RKO (cell line): ENCODE data around the gene PIEZO2.

Experiments
- DNase-seq: peaks from one replicate; pipeline ENCODE4 v3.0.0-alpha.2; 2016; ENCODE audit warnings: low spot score

PIEZO2 gene

GRCh38 chr18:10787293-10787901 is 362.0 kb downstream of the PIEZO2 start:
- peak; percentile 74 for DNase-seq

DNA sequence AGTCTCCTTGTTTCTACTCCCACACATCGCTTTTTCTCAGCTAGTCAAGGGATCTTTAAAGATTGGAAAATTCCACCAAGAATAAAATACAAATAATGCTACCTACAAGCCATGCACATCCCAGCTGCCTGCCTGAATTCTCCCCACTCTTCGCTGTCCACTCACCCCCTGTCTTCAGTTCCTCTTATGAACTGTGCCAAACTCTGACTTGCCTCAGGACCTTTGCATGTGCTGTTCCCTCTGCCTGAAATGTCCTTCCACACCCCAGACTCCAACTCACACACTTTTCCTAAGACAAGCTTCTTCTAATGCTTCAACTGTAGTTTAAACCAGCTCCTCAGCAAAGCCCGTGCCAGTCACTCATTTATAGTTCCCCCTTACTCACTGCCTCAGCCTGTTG is 363.6 kb downstream of the PIEZO2 start:
- no peak for DNase-seq

DNA sequence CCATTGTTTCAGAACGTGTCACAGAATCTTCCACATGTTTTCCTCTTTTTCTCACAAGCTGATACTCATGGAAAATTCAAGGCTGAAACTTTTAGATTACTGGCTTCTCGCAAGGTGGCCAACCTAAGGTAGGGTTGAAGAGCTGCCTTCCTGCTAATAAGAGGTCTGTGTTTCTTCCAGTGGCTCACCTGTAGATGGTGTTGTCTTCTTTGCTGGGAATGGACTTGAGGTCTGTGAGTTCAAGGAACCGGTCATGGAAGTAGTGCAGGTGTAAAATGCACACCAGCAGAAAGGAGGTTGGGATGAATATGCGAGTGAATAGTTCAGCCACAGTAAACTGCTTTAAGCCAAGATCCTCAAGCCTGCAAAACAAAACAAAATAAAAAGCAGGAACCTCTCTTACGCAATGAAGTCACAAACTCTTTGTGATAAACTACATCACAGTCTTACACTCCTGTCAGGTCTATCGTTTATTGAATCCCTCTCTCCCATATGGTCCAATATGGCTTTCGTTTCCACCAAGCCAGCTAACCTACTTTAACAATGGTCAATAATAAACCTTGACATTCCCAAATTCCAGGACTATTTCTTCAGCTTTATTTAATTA is 364.7 kb downstream of the PIEZO2 start:
- no peak for DNase-seq

- no peak for DNase-seq
Observed at GRCh38 chr18:10783941-10784340, 365.4 kb downstream of the PIEZO2 start.

DNA sequence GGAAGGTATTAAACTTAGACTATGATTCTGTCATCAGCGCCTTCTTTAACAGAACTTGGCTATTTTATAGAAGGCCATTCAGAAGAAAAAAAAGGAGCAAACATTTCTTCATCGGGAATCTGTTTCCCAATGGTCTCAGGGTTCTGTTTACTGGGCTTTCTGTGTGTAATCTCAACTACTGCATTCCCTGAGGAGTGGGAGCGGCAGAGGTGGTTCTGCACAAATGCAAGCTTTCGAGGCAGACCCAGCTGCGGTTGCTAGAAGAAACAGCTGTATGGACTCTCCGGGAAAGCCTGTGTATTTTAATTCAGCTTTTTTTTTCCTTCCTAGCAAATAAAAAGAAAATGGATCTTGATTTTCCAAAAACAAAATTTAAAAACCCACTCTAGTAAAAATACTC is 372.9 kb downstream of the PIEZO2 start:
- DNase-seq: no peak

GRCh38 chr18:10775026-10775425 is 374.3 kb downstream of the PIEZO2 start:
- no peak for DNase-seq

- DNase-seq: no peak
Observed at GRCh38 chr18:10771053-10771709, 378.2 kb downstream of the PIEZO2 start.

DNA sequence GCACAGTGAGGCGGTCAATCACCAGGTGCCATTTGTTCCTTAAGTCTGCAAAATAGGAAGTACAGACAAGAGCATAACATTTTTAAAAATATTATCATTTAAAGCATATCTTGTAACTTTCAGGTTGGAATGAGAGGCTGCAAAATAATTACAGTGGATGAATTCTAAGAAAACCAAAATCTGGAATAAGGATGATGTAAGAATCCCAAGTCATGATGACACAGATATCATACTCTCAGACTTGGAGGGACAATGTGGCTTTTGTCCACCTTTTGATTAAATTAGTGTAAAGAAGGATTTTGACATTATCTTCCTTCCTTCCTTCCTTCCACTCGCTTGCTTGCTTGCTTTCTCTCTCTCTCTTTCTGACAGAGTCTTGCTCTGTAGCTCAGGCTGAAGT is 379.1 kb downstream of the PIEZO2 start:
- DNase-seq: no peak

GRCh38 chr18:10768221-10768620 is 381.1 kb downstream of the PIEZO2 start:
- no peak for DNase-seq

DNA sequence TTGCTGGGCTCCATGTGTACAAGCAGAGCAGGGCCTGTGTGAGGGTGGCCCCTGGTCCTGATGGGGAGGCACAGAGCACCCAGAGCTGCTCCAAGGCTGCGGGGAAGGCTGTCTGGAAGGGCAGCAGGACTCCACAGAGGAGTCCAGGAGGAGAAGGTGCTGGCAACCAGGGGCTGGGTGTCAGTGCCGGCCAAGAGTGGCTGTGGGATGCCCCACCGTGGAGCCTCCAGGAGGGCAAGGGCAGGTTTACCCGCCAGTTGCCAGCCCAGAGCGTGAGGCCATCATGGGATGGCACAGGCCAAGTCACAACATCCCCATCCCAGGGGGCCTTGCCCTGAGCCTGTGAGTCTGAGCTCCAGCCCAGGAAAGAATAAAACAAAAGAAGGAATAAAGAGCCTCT is 381.7 kb downstream of the PIEZO2 start:
- no peak for DNase-seq

- DNase-seq: no peak
Observed at GRCh38 chr18:10760986-10761385, 388.4 kb downstream of the PIEZO2 start.

GRCh38 chr18:10759241-10759640 is 390.1 kb downstream of the PIEZO2 start:
- DNase-seq: no peak

GRCh38 chr18:10757946-10758345 is 391.4 kb downstream of the PIEZO2 start:
- peak; percentile 0 for DNase-seq

DNA sequence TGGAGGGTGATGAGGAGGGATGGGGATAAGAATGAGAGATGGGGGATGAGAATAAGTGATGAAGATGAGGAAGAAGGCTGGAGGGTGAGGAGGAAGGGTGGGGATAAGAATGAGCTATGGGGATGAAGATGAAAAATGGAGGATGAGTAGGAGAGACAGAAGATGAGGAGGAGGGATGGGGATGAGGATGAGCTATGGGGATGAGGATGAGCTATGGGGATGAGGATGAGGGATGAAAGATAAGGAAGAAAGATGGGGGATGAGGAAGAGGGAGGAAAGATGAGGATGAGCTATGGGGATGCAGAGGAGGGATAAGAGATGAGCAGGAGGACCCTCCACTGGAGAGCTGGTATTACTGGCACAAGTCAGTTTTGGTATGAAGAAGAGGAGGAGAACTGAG is 392.0 kb downstream of the PIEZO2 start:
- DNase-seq: no peak

GRCh38 chr18:10755855-10756254 is 393.5 kb downstream of the PIEZO2 start:
- no peak for DNase-seq

- no peak for DNase-seq
Observed at GRCh38 chr18:10754128-10754527, 395.2 kb downstream of the PIEZO2 start.

- no peak for DNase-seq
Observed at GRCh38 chr18:10752382-10752781, 397.0 kb downstream of the PIEZO2 start.

- no peak for DNase-seq
Observed at GRCh38 chr18:10751653-10752052, 397.7 kb downstream of the PIEZO2 start.

GRCh38 chr18:10750191-10751035 is 399.0 kb downstream of the PIEZO2 start:
- no peak for DNase-seq

- no peak for DNase-seq
Observed at GRCh38 chr18:10748641-10749040, 400.7 kb downstream of the PIEZO2 start.

GRCh38 chr18:10745971-10746370 is 403.4 kb downstream of the PIEZO2 start:
- DNase-seq: no peak

GRCh38 chr18:10745219-10745618 is 404.1 kb downstream of the PIEZO2 start:
- DNase-seq: no peak

- no peak for DNase-seq
Observed at GRCh38 chr18:10743766-10744165, 405.6 kb downstream of the PIEZO2 start.
